ENCODE data around the gene RCSD1. TPM values are rescaled to one million over a fixed set of nuclear protein-coding genes. Genes with fewer than 3 reads are reported as not detected.

Gene RCSD1
- total and polyA plus RNA-seq, 2 of the 4 experiments (the other 2 are of a cell fraction), result 0.03 TPM; not detected in 1

DNA sequence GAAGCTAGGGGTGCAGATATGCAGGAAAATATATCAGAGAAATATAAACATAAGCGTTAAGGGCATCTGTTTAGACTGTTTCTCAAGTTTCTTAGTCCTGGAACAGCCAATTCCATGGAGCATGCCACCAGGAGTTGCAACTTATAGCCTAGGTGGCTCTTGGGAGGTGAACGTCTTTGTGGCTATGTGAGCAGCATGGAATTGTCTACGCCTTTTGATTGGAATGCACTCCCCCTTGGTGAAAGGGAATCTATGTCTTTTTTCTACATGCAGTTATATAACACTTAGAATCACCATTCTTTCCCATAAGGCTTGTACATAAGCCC lies 12.4 kb downstream of the RCSD1 start:
- no peak overlapping the region for H4K5ac ChIP-seq (ENCODE audit: low read depth, low read length)
- no peak overlapping the region for H3K56ac ChIP-seq (ENCODE audit: extremely low read depth, insufficient read depth, low read length)
- TF ChIP-seq, protein P1, sequence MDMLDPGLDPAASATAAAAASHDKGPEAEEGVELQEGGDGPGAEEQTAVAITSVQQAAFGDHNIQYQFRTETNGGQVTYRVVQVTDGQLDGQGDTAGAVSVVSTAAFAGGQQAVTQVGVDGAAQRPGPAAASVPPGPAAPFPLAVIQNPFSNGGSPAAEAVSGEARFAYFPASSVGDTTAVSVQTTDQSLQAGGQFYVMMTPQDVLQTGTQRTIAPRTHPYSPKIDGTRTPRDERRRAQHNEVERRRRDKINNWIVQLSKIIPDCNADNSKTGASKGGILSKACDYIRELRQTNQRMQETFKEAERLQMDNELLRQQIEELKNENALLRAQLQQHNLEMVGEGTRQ (IDR thresholded peaks at IDR 0.05; ENCODE audit: low read depth, low read length), result no peak
- no peak for TF ChIP-seq CHD1 (IDR thresholded peaks at IDR 0.05; ENCODE audit: low read depth, low read length)
- H2AK5ac ChIP-seq (ENCODE audit: low read depth, low read length), result no peak overlapping the region
- H3K27ac ChIP-seq (ENCODE audit: insufficient read depth, low read length), result no peak overlapping the region
- H3K4me2 ChIP-seq (ENCODE audit: low read depth, low read length), result no peak overlapping the region
- no peak for DNase-seq
- WGBS, 2 experiments (ENCODE audit: extremely low coverage in 2 of 2, insufficient read length in 1 of 2), result no CpG with 5 or more reads among the region's 3 CpGs
- no peak overlapping the region for H3K14ac ChIP-seq (replicated peaks; ENCODE audit: low read depth, low read length)
- in situ Hi-C loops (cut with MboI; ENCODE audit: low sequenced_read_pairs) (no loop called here), intact Hi-C loops (cut with micrococcal nuclease) (no loop called here), dilution Hi-C loops (cut with HindIII; ENCODE audit: low sequenced_read_pairs, unreplicated experiment) (no loop called here)
- no peak overlapping the region for H2AK9ac ChIP-seq (replicated peaks; ENCODE audit: low read depth, low read length, poor library complexity)
- H4K8ac ChIP-seq (ENCODE audit: low read depth in 2 of 2, low read length in 2 of 2), result no peak overlapping the region
- no peak overlapping the region for H2BK20ac ChIP-seq (ENCODE audit: low read depth, low read length)
- peaks cover 24% of the 10 kb centered on the region for H3K27me3 ChIP-seq (ENCODE audit: control insufficient read depth, insufficient read depth, low read length)
- H3K23ac ChIP-seq (ENCODE audit: low read depth, low read length), result no peak overlapping the region
- ATAC-seq (ENCODE audit: low read depth), result no peak
- H3K4me3 ChIP-seq (ENCODE audit: insufficient read depth, low read depth, low read length), result no peak overlapping the region
- H3K9me3 ChIP-seq (ENCODE audit: control insufficient read depth, insufficient read depth, low read length), result no peaks in the 10 kb centered on the region
- no peak overlapping the region for H3K4ac ChIP-seq (ENCODE audit: low read depth, low read length)
- no peak overlapping the region for H2BK120ac ChIP-seq (ENCODE audit: low read depth, low read length)
- no TSS peak for BruUV-seq (replicated peaks)
- H4K91ac ChIP-seq (ENCODE audit: insufficient read depth, low read depth, low read length), result no peak overlapping the region
- H4K20me1 ChIP-seq (ENCODE audit: insufficient read depth, low read length), result no peaks in the 10 kb centered on the region
- H3K9ac ChIP-seq (ENCODE audit: low read depth, low read length), result no peak overlapping the region
- H3K36me3 ChIP-seq (ENCODE audit: control insufficient read depth, insufficient read depth, low read length), result no peaks in the 10 kb centered on the region
- no peak overlapping the region for H3K18ac ChIP-seq (ENCODE audit: low read depth, low read length)
- no peaks in the 10 kb centered on the region for H3K79me1 ChIP-seq (ENCODE audit: low read depth in 1 of 2, low read length in 2 of 2)
- H3K4me1 ChIP-seq (ENCODE audit: control insufficient read depth, insufficient read depth, low read length), result no peaks in the 10 kb centered on the region
- no peak overlapping the region for H2BK5ac ChIP-seq (ENCODE audit: low read depth, low read length, poor library complexity, severe bottlenecking)
- no peaks in the 10 kb centered on the region for H3K9me1 ChIP-seq (ENCODE audit: insufficient read depth, low read length)
- ChIA-PET CTCF (no interaction called here), POLR2A (ENCODE audit: unreplicated experiment) (interaction anchor here (0.6 kb wide), 1 partner anchor 479 kb away, joined by 3 read pairs; no protein-coding TSS in a partner anchor)
- H2AFZ ChIP-seq (replicated peaks; ENCODE audit: low read length, poor library complexity), result no peak overlapping the region
- no peak overlapping the region for H2BK15ac ChIP-seq (ENCODE audit: low read depth, low read length)

Measured in IMR-90 (cell line).